Right forelimb (tissue), 1 donor: ENCODE data around the gene DCTN1.
"Not testable (repeated sequence)": the region's sequence is repeated elsewhere in the genome, so short reads cannot be mapped to it uniquely, and the experiment has no call there.

Source experiments
- DNase-seq: peaks from one replicate; pipeline ENCODE4 v3.0.0-alpha.2; 2018

The DCTN1 gene

DNA sequence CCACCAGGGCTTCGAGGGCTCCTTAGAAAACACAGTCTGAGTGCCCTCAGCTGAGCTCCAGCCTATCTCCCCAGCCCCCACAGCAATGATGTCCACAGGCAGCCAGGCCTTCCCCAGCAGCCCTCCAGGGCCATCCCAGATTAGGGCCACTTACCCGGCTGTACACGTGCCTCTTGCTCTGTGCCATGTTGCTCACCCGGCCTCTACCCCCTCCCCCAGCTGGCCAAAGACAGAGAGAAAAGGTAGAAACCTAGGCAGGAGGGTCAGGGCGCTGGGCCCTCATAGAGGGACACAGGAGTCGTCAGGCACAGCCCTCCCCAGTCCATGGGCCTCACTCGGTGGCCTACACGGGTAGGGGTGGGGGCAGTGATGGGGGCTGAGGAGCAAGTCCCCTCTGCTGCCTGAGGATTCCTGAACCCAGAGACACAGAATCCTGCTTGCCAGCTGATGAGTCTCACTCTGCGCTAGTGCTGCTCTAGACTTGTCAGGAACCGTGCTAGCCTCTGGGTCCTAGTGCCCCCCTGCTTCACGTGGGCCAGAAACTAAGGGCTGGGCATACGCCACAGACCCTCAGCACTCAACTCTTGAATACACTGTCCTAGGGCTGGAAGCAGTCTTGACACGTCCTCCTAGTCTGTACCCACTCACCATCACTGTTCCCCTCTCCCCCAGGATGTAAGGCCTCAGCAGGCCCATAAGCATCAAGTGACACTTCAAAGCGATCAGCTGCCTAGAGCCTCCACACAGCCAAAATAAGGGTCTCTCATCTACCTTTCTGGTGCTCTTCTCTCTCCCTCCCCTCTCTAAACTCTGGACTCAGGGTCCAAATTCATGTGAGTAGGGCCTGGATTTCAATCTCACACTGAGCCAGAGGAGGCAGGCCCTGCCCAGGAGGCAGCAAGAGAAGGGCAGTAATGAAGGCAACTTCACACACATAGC is at the start of gene DCTN1:
Gene DCTN1, minus strand, starts transcription at position 461 of the 939 bp plus-strand sequence. Its CDS starts 274 bp downstream, at position 187.
- DNase-seq = no peak

DNA sequence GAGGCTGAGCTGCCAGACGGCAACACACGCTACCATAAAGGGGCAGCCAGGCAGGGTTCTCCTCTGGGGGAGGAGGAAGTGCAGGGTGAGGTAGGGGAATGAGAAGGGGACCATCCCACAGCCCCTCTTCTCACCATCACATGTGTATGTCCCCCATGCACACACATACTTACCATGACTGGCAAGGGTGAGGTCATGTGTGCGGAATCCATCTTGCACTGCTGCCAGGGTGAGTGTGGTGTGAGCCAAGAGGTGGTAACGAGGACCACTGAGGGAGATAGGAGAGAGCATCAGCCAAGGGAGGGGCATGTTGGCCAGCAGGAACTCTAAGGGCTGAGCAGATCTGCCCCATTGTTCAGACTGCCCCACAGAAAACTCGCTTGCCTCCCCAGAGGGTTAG is 48.6 kb upstream of the DCTN1 start:
- no peak for DNase-seq

DNA sequence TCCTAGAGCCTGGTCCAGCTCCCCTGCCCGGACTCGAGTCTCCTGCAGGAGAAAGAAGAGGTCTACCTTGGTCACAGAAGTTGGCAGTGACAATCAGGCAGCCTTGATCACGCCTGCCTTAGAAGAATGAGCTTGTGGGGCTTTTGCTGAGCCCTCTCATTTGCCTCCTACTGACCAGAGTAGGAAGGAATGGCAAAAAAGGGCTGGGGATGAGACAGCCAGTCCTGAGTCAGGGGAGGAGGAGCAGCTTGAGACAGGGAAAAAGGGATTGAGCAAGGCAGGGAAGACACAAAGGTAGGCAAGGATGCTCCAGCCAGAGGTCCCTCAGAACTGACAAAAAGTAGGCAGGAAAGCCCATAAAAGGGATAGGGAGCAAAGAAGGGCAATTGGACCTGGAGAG is 47.4 kb upstream of the DCTN1 start:
- DNase-seq = no peak

DNA sequence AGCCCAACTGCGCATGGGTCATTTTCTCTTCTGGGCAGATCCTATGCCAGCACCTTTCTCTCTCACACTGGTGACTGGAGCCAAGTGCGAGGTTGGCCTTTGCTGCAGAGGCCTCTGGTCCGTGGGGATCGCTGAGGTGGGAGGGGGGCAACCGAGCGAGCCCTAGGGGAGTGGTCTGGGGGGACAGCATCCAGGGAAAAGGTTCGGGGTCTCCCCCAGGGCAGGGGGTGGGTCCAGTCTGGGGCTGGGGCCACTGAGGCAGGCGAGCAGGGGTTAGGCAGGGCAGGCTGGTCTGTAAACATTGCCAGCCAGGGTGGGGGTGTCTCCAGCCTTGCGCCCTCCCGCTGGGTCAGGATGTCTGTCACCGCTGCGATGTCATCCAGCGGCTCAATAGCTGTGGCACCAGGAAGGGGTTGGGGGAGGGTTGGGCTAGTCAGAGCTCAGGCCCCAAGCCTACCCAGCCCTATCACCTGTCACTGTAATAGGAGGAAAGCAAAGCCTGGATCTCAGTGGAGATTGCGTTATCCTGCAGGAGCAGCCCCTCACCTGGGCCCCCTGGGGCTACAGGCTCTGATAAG is 46.2 kb upstream of the DCTN1 start:
- DNase-seq = no peak

DNA sequence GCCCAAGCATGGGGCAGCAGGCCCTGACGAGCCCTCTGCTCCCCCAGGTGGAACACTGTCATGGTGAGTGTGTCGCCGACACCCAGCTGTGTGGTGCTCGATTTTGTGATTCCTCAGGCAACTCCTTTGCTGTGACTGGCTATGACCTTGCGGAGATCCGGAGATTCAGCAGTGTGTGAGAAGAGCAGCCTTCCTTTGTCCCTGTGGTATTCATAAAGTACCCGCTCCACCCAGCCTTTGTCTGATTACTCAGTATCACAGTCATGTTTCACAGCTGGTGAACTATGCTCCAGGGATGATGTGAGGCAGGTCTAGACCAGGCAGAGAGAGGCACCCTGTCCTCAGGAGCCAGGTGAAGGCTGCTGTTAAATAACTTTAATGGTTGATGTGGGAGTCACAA is 45.4 kb upstream of the DCTN1 start:
- DNase-seq = no peak

GRCh38 chr2:74424995-74425406 is 44.9 kb upstream of the DCTN1 start:
- DNase-seq = no peak

DNA sequence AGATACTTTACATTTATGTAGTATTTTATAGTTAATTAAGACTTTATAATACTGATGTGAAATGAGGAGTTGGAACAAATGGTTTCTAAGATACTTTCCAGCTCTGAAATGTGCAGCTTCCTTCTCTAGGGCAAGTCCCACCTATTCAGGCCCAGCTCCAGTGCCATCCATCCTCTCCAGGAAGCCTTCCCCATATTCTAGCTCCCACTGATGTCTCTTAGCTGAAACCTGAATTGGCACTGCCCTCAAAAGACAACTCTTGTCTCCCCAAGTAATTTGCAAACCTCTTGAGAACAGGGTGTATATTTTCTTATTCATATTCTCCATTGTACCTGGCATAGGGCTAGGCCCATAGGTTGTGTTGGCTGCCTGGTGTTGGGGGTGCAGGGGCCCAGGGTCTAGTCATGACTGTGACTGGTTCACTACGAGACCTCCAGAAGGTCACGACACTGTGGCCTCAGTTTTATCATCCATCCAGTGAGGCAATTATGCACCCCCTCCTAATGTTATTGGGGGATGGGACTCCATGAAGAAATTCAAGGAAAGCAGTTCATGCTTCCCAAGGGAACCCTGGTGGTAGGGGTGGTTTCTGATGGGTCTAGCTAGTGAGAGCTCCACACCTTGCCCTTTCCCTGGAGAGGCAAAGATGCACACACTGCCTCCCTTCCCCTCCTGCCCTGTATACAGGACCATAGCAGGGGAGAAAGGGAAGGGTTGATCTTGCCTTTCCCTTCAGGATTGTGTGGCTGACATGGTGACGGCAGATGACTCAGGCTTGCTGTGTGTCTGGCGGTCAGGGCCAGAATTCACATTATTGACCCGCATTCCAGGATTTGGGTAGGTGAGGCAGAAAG is 44.3 kb upstream of the DCTN1 start:
- no peak for DNase-seq

DNA sequence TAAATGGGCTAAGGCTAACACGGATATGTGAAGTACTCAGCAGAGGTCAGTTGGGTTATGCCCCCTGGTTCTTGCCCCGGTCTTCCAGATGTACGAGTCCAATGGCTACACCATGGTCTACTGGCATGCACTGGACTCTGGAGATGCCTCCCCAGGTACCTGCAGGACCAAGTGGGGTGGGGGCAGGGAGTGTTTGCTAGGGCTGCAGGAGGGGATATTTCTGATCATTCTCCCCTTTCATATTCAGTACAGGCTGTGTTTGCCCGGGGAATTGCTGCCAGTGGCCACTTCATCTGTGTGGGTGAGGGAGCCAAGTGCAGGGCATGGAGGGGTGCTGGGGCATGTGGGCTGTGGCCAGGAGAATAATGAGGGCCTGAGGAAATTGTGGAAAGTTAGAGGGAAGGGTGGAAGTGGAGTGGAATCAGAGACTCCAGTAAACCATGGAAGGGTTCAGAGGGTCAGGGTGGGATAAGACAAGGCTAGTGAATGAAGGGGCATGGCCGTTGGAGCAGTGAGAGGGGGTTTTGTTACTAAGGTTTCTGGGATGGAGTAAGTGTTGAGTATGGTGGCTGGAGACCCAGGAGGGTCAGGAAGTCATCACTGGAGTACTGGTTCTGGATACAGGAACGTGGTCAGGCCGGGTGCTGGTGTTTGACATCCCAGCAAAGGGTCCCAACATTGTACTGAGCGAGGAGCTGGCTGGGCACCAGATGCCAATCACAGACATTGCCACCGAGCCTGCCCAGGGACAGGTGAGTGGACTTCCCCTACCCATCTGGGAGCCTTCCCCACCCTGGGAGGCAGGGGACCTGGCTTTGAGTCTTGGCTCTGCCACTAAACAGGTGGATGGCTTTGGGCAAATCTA is 43.4 kb upstream of the DCTN1 start:
- DNase-seq = no peak

DNA sequence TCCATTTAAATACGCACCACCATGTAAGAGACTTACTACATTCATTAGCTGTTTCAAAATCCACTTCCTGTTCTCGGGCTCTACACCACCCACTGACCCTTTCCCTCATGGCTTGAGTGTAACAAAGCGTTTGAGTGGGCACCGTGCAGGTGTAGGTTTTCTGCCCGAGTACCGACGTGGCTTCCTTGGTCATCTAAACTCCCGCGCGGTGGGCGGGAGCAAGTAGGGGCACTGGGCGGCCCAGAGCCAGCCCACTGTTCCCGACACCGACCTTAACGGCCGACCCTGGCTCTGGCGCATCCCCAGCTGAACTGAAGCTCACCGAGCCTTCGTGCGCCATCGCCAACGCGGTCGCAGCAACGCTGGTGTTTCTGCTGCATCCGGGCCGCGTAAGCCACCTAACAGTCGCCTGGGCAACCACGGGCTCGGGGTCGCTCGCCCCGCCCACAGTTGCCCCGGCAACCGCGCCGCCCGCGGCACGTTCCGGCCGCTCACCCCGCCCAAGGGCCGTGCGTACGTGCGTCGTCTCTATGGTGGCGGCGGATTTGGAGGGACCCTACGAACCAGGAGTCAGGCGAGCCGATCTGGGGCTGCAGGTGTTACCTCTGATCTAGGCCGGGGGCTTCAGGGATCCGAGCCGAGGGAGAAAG is 41.2 kb upstream of the DCTN1 start, which contains the start of the genes C2orf81 and WDR54:
Gene C2orf81, minus strand, starts transcription at position 399 of the 650 bp plus-strand sequence. Its CDS starts 59 bp downstream, at position 340.
Gene WDR54, plus strand, starts transcription at position 510 of the 650 bp plus-strand sequence. CDS start 424 bp downstream, outside the sequence.
- DNase-seq = peak; percentile 91

DNA sequence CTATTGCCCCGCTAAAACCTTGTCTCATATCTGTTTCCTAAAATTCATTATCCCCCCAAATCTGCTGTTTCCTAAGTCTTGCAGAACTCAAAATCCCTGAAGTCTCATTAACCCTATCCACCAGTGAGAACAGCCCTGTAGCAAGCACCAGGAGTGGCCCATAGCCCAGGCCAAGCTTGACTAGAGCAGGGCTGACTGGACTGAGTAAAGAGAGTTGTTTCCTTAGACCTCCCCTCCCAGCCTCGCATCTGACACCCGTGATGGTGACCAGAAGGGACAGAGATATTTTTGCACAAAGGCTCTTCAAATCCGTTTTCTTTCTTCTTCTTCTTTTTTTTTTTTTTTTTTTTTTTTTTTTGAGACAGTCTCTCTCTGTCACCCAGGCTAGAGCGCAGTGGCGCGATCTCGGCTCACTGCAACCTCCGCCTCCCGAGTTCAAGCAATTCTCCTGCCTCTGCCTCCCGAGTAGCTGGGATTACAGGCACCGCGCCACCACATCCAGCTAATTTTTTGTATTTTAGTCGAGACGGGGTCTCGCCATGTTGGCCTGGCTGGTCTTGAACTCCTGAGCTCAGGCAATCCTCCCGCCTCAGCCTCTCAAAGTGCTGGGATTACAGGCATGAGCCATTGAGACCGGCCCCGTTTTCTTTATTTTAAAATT is 40.5 kb upstream of the DCTN1 start:
- DNase-seq = not testable (repeated sequence)

GRCh38 chr2:74420006-74420405 is 39.9 kb upstream of the DCTN1 start:
- no peak for DNase-seq

- no peak for DNase-seq
Measured at GRCh38 chr2:74419345-74419744, 39.2 kb upstream of the DCTN1 start.

DNA sequence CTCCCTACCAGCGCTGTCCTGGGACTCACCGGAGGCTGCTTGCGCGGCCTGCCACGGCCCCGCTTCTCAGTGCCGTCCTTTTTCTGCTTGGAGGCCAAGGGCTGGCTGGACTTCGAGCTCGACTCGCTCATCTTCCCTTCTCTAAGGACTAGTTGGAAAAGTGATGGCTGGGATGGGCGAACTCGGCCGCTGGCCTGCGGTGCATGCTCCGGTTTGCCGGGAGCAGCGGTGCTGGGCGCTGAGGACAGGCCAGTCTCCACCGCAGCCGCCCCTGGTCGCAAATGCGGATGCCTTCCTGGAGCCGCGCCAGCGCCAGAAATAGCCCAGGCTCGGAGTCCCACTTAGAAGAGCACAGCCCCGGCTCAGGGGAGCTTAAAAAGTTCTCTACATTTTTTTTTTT is 38.2 kb upstream of the DCTN1 start:
- no peak for DNase-seq

GRCh38 chr2:74417763-74418162 is 37.7 kb upstream of the DCTN1 start:
- DNase-seq = no peak

GRCh38 chr2:74417197-74417596 is 37.1 kb upstream of the DCTN1 start:
- DNase-seq = no peak

DNA sequence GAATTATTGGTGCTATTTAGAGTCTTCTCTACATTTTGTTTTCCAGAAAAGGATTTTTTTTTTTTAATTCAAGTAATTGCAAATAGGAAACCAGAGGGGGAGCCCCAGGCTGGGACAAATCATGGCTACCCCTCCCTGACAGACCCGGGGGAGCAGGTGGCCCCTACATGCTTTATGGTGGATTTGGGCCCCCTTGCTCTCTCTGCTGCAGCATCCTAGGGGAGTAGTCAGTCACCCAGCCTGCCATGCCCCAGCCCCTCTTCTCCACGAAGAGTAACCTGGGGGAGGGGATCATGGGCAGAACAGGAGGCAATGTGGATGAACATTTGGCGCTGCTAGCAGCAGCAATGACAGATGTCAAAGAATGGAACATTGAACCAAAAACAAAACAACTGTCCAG is 36.7 kb upstream of the DCTN1 start:
- DNase-seq = no peak

- no peak for DNase-seq
Measured at GRCh38 chr2:74415762-74416395, 35.8 kb upstream of the DCTN1 start.

- DNase-seq = peak; percentile 74
Measured at GRCh38 chr2:74414881-74415761, 35.0 kb upstream of the DCTN1 start.

DNA sequence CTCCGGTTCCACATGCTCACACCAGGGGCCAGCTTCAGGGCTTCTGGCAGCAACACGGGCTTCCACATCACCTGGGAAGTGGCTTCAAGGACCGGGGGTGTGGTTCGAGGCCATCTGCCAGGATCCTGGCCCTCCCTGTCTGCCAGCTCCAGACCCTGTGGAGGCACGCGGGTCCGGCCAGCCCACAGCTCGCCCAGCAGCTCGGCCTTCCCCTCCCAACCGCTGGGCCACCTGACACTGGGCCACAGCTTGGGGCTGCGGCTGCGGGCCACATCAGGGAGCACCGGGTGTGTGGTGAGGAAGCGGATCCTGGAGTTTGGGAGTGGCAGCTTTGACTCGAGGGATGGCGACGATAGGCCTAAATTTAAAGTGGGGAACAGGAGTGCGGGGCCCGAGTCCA is 34.3 kb upstream of the DCTN1 start:
- DNase-seq = no peak
